DND-41 (cell line): ENCODE data around the gene LYRM2.

Source experiments
- EZH2 ChIP-seq: IDR thresholded peaks from 3 replicates; pipeline ENCODE4 v1.6.1; 2012; ENCODE audit warnings: borderline replicate concordance, low read depth, mild to moderate bottlenecking, moderate library complexity, low read length, inconsistent platforms; ENCODE audit not compliant: severe bottlenecking
- TF ChIP-seq, protein P1 (sequence below): IDR thresholded peaks from 2 replicates; pipeline ENCODE4 v1.5.1; 2012; ENCODE audit warnings: borderline replicate concordance, low read length, moderate library complexity, mild to moderate bottlenecking; ENCODE audit not compliant: poor library complexity, severe bottlenecking; ENCODE audit errors: extremely low read depth

GRCh38 chr6:89618026-89618425 lies 20.5 kb downstream of the LYRM2 start:
- TF ChIP-seq, protein P1, sequence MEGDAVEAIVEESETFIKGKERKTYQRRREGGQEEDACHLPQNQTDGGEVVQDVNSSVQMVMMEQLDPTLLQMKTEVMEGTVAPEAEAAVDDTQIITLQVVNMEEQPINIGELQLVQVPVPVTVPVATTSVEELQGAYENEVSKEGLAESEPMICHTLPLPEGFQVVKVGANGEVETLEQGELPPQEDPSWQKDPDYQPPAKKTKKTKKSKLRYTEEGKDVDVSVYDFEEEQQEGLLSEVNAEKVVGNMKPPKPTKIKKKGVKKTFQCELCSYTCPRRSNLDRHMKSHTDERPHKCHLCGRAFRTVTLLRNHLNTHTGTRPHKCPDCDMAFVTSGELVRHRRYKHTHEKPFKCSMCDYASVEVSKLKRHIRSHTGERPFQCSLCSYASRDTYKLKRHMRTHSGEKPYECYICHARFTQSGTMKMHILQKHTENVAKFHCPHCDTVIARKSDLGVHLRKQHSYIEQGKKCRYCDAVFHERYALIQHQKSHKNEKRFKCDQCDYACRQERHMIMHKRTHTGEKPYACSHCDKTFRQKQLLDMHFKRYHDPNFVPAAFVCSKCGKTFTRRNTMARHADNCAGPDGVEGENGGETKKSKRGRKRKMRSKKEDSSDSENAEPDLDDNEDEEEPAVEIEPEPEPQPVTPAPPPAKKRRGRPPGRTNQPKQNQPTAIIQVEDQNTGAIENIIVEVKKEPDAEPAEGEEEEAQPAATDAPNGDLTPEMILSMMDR, result no peak
- TF ChIP-seq EZH2, result no peak
